GM21723 (cell line): ENCODE data around the gene CD82.
A peak's percentile ranks its signal among the peaks of the same experiment; 100 is the strongest.

Source experiments
- ATAC-seq: cut with Tn5 transposase; IDR thresholded peaks from one replicate; pipeline ENCODE4 v1.9.1; 2021; ENCODE audit warnings: mild to moderate bottlenecking, moderate library complexity; ENCODE audit not compliant: unreplicated experiment

The CD82 gene

DNA sequence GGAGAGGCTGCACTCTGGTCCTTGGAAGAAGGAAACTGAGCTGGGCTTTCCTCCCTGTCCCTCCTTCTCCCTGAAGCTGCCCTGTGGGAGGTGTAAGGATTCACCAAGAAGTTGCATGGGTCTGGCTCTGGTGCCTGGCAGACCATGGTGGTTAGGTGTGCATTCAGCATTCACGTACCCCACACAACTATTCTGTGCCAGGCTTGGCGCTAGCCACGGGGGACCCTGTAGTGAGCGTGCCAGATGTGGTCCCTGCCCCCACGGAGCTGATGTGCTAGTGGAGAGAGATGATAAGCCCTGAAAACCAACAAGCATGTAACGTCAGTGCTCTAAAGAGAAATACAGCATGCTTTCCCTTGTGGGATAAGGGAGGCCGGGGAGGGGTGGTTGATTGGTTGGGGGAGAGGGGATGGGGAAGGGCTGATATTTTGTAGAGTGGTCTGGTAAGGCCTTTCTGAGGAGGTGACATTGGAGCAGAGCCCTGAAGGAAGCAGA is 48.9 kb downstream of the CD82 start:
- no peak for ATAC-seq

DNA sequence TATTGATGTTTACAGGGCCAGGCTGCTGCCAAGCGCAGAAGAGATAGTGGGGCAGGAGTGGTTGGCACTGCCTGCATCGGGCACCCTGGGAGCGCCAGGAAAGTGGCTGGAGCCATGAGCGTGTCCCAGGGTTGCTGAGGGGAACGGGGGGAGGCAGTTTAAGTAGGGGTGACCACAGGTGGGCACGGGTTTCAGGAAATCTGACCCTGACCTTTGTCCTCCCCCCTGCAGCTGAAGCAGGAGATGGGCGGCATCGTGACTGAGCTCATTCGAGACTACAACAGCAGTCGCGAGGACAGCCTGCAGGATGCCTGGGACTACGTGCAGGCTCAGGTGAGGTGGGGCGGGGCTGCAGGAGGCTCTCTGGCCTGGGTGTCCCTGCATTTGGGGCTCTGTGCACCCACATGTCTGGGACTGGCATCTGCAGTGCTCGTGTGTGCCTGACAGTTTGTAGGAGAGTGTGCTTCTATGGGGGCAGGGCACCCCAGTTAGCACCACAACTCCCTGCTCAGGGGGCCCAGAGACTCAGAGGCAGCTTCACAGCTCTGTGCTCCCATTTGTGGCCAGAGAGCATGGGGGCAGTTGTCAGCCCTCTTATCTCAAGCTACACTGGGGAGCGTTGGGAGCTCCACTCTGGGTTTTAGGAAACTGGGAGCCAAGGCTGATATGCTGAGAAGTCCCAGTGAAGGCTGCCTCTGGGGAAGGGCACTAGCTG is 49.7 kb downstream of the CD82 start:
- ATAC-seq: no peak

- no peak for ATAC-seq
These were observed 50.7 kb downstream of the CD82 start for GRCh38 chr11:44615913-44616791.

GRCh38 chr11:44617671-44618461 is 52.4 kb downstream of the CD82 start:
- ATAC-seq: no peak

GRCh38 chr11:44618561-44619425 is 53.3 kb downstream of the CD82 start:
- no peak for ATAC-seq

DNA sequence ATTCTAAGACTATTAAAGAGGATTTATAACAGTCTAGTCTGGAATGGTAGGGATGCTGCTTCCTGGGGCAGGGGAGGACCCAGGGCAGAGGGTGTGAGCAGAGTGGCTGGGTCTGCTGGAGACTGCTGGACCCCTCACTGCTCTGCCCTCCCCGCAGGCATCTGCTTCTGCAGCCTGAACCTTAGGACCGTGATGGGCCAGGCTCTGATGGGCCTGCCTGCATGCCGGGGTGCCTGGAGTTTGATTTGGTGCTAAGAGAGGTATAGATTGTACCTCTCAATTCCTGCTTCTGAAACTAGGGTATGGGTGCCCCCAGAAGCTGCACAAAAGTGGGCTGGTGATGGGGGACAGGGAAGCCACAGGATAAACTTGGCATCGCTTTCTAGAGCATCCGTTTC is 54.9 kb downstream of the CD82 start:
- no peak for ATAC-seq

GRCh38 chr11:44621140-44621681 is 55.7 kb downstream of the CD82 start:
- no peak for ATAC-seq

DNA sequence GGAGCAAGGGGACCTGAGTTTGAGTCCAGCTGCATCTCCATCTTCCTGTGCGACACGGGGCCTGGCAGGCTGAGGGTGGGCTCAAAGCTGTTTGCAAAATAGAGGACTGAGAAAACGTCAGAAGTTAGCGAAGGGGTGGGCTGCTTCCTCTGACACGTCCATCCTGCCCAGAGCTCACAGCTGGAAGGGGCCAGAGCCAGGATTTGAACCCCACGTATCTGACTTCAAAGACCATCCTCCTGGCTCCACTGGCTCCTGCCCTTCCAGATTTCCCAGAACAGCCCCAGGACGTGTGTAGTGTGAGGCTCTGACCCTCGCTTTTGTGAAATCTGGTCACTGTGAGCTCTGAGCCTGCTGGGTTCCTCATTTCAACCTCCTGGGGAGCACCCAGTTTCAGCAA is 56.3 kb downstream of the CD82 start:
- no peak for ATAC-seq

DNA sequence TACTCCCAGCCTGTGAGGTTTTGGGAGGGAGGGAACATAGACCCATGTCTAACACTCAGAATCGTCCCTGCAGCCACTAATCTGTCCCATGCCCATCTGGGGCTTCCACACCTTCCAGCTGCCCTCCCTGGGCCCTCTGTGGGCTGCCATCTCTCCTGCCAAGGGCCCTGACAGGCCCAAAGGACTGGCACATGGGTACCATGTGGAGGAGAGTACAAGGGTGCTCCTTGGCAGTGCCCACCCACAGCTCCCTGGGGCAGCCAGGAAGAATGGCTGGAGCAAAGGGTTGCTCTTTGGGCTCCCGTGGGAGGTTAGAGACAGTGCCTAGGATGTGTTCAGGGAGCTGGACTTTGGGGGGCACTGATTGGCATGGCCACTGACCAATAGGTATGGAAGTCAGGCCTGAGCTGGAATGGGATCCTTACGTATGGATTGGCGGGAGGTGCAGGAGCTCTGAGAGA is 56.8 kb downstream of the CD82 start:
- no peak for ATAC-seq

DNA sequence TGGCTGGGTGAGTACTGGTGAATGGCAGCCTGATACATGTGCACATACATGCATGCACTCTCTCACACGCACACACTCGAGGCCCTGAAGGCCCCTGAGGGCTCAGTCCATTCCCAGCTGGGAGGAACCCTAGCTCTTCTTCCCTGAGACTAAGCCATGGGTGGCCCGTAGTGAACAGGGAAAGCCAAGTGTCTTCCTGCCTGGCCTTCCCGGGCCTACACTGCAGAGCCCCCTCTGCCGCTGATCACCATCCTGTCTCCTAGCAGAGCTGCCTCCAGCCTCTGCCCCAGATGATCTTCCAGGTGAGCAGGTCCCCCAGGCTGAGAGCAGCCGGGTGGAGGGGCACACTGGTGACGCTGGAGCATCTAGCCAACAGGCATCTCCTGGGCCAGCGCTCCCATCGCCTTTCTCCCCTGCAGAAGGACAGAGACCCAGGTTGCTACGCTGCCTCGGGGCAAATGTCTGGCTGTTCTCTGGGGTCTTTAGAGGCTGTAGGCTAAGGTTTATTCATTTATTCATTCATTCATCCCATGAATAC is 57.3 kb downstream of the CD82 start:
- ATAC-seq: no peak

- ATAC-seq: no peak
These were observed 57.9 kb downstream of the CD82 start for GRCh38 chr11:44623341-44623730.

- ATAC-seq: no peak
These were observed 58.4 kb downstream of the CD82 start for GRCh38 chr11:44623731-44624491.

- no peak for ATAC-seq
These were observed 59.3 kb downstream of the CD82 start for GRCh38 chr11:44624761-44625221.

DNA sequence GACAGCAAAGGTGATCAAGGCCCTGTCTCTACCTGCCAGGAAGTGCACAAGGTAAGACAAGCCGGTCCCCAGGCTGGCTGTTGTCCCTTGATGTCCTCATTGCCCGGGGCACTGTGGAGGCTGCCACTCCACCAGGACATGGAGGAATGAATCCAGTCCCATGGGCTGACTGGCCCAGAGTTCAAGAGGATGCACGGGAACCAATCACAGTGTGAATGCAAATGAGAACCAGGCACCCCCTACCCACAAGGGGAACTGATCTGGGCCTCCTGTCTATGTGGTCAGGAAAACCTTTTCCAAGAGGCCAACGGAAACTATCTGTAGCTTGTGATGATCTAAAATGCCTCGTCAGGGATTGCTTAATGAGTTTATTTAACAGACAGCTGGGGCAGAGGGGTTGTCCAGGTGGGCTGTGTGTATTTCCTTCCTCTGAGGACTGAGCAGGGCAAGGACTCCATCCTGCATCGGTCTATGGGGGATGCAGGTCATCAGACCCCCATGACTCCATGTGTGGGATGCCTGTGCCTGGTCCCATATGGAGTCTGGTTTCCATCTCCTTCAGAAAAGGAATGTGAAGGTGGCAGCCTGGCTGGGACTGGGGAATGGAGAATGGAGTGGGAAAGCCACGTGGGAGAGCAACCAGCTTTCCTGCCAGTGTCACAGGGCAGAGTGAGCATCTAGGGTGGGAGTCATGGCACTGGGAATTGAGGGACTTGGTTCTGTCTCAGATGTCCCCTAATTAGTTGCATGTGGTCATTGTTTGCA is 60.5 kb downstream of the CD82 start:
- no peak for ATAC-seq

DNA sequence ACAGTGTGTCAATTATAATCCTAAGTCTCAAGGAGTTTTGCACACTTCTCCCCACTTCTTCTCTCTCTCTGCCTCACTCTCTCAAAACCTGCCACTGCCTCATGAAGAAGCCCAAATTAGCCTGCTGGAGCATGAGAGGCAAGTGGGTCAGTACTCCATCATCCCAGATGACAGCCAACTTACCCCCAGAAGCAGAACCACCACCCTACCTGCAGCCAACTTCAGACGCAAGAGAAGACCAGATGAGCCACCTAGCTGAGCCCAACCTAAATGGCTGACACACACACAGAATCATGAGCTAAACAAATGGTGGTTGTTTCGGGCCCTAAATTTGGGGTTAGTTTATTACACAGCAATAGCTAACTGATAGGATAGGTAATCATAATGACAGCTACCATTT is 61.2 kb downstream of the CD82 start:
- no peak for ATAC-seq

DNA sequence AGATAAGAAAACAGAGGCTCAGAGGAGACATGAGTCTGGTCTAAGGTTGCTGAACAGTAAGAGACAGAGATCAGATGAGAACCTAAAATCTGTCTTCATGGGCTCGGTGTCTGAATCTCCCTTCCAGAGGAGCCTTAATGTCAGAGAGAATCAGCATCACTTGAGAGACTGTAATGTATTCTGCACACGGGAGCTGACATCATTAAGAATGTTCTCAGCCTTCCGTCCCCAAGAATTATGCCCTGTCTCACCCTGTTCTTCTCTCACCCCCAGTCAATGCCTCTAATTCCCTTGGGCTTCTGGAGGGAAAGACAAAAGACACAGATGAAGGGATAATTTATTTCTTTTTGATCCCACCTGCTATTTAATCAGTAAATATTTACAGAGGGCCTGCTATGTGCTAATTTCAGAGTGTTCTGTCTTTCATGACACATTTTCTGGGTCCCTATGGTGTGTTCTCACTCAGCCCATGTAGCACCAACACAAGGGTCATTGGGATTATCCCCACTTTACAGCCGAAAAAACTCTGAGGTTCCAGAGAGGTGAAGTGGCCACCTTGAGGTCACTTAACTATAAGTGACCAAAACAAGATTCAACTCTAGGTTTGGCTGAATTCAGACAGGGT is 61.8 kb downstream of the CD82 start:
- ATAC-seq: no peak

GRCh38 chr11:44627911-44628729 is 62.7 kb downstream of the CD82 start:
- peak; percentile 79 for ATAC-seq
